Stimulated activated CD4-positive, alpha-beta T cell treated with anti-CD3 and anti-CD28 coated beads, Interleukin-1b, Interleukin-23, amount 100 ng/mL, for 4 hours (primary cell): ENCODE measurements around the gene CAV3.

Experiments used
- DNase-seq, 2 donors: peaks; one replicate each; pipeline ENCODE4 v3.0.0-alpha.2; 2020; ENCODE audit warnings: low read depth in 2 of 2

Gene CAV3

GRCh38 chr3:8734908-8735307 lies 1.3 kb downstream of the CAV3 start:
- no peak for DNase-seq

DNA sequence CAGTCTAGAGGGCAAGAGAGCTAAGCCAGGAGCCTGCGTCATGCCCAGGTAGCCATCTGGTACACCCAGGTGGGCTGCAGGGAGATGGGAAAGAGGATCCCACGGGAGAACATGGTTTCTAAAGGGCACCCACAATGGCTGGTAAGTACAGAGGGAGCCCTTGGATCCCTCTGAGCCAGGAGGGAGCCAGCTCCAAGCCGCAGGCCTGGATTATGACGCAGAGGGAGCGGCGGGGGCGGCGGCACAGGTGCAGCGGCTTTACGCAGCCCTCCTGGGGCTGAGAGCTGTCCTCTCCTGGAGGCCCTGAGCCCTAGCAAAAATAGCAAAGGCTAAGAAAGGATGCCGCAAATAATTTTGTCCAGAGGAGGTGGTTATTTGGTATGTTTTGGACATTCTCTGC lies 2.8 kb downstream of the CAV3 start:
- DNase-seq, result no peak

DNA sequence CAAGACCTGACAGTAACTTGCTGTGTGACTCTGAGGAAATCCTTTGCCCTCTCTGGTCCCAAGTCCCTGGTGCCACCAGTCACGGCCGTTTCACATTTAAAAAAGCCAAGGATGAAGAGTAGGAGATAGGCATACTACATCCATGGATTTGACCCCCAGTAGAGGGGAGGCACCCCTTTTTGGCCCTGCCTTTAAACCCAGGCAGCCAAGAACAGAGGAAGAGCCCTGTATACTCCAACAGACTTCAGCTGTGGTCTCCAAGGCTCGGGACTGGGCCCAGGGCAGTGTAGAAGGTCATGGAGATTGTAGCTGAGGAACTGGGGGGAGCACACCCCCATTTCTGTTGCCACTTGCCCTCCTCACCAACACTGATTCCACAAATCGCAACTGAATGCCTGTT lies 3.7 kb downstream of the CAV3 start:
- DNase-seq, result no peak

GRCh38 chr3:8737823-8738222 lies 4.2 kb downstream of the CAV3 start:
- no peak for DNase-seq

GRCh38 chr3:8738639-8739038 lies 5.0 kb downstream of the CAV3 start:
- no peak for DNase-seq

DNA sequence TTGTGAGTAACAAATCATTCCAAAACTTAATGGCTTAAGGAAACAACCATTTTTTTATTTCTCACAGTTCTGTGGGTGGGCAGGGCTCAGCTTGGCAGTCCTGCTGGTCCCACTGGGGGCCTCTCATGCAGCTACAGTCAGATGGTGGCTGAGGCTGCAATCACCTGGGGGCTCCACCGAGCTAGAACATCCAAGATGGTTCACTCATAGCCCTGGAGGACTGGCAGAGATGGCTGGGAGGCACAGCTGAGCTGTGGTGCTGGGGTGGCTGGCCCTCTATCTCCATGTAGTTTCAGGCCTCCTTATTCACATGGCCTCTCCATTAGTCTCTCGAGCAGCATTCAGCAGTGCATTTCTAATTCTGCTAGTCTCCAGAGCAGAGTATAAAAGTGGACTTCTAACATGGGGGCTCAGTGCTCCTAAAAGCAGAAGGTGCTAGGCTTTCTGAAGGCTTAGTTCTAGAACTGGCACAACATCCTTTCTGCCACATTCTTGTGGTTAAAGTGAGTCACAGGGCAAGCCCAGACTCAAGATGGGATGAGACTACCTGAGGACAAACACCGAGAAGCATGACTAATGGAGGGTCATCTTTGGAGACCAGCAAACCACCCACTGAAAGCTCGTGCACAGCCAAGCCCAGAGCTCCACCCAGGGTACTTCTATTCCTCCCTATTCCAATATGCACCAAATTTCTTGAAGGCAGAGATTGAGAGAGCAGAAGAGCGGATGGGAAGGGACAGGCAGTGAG lies 6.3 kb downstream of the CAV3 start:
- no peak for DNase-seq

DNA sequence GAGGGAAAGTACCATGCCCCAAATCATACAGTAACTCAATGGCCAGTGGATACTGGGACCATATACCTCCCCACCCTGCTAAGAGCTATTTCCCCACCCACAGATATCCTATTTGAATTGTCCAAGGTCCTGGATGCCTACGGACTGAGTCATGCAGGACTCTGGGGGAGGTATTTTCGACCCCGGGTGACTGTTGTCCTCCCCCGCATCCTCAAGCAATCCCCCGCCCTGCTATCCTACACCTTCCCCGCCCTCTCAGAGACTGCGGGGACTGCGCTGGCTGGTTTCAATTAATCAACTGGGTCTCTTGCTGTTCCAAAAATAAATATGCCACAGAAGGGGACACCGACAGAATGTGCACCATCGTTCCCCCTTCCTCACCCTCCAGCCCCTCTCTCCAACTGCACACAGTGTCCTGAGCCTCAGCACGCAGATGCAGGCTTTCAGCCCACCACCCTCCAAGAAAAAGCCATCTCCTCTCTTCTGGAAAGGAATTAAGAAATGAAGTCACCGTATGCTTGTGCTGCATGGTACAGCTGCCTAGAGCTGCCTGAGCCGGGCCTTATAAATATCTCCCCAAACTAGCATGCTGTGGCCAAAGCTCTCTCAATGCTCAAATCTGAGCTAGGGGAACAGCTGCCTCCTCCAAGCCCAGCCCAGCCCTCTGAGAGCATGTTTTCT lies 8.1 kb downstream of the CAV3 start:
- DNase-seq, result no peak

- DNase-seq, result no peak
Observed at GRCh38 chr3:8743021-8743601, 9.5 kb downstream of the CAV3 start.

DNA sequence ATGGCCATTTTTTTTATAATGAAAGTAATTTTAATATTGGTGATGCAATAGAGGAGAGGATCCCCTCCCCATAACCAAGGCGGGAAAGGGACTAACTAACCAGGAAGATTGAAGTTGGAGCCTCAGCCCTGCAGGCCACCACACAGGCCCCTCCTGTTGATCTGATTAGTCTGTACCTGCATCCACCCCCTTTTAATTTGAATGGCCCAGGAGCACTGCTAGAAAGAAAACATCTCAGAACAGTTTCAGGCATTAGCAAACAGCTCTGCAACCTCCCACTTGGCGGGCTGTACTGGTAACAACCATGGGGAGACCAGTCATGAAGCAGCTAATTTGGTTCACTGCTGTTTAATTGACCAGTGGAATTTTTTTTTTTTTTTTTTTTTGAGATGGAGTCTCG lies 10.3 kb downstream of the CAV3 start:
- no peak for DNase-seq

- DNase-seq, result no peak
Observed at GRCh38 chr3:8745619-8746370, 12.2 kb downstream of the CAV3 start.

GRCh38 chr3:8746780-8747345 lies 13.3 kb downstream of the CAV3 start:
- no peak for DNase-seq

GRCh38 chr3:8749316-8749715 lies 15.7 kb downstream of the CAV3 start:
- no peak for DNase-seq

- no peak for DNase-seq
Observed at GRCh38 chr3:8752832-8753231, 19.2 kb downstream of the CAV3 start.

DNA sequence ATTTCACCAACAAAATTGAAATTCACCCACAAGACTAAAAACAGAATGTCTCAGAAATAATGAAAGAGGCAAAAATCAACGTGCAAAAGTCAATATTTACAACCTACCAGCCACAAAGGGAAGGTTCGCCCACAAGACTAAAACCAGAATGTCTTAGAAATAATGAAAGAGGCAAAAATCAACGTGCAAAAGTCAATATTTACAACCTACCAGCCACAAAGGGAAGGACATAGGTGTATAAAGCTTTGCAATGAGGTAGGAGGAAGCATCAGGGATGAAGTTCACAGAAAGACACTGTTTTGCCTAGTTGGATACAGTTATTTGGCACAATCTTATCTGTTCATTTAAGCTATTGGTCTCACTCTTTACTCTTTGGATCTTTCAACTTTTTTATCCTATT lies 21.5 kb downstream of the CAV3 start:
- DNase-seq, result no peak

DNA sequence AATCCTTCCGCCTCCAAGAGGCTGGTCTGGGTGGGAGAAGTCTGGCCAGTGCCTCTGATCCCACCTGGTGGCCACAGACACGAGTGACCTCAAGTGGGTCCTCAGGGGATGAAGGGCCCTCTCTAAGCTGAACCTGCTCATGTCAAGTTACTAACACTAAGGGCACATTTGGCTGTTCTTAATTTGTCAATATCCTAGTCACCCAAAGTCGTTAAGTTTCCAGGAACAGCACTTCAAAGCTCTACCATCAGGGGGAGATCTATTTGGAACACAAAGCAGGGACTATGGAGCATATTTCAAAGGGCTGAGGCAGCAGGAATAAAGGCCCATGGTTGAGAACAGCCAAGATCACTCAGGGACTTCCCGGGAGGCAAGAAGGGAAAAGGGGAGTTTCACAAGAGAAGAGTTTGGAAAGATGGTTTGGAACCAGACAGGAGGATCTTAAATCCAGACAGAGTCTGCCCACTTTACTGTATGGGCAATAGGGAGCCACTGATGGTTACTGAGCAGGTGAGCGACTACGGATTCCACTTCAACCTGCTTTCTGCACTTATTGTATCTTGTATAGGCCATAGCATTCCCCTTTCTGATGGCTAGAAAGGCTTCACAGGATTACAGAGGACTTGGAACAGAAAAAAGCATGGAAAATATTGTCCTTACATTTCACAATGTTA lies 22.1 kb downstream of the CAV3 start:
- DNase-seq, result no peak

GRCh38 chr3:8756671-8757070 lies 23.1 kb downstream of the CAV3 start:
- DNase-seq, result no peak

DNA sequence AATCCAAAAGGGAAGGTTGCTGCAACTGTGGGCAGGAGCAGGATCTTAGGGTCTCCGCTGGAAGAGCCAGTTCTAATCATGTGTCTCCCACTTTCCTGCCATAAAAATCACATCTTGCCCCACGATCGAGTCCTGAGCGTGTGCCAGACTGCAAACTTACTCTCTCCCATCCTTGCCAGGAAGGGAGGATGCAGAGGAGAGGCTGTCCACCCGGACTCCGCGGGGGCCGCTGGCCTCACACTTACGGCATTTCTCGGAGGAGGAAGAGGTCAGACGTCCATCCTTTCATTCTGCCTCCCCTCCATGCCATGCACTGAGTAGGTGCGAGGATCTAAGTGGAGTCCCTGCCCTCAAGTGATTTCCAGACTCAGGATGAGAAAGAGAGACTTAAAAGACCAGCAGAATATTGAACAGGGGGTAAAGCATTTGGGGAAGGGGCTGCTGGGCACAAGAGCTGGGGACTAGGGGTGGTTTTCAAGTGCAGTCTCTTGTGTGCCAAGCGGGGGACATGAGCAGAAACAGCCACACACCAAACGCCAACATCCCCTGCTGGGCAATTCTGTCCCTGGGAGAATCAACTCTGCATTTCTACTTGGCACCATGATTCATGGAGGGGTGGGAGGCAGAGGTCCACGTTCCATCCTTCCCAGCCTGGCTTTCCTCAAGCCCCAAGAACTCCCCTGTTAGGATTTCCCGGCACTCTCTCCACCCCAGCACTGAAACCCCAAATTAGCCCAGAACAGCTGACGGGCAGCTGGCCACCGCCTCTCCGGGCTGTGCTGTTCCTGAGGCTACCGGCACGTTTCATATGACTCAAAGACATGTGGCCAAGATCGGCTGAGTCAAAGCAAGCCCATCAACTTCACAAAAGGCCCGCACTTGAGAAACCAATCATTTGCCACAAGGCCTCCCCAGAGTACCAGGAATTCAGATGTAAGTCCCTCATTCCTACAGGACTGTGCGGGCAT lies 24.2 kb downstream of the CAV3 start:
- DNase-seq, result no peak

- no peak for DNase-seq
Observed at GRCh38 chr3:8759038-8759707, 25.6 kb downstream of the CAV3 start.

- no peak for DNase-seq
Observed at GRCh38 chr3:8760091-8760490, 26.5 kb downstream of the CAV3 start.

DNA sequence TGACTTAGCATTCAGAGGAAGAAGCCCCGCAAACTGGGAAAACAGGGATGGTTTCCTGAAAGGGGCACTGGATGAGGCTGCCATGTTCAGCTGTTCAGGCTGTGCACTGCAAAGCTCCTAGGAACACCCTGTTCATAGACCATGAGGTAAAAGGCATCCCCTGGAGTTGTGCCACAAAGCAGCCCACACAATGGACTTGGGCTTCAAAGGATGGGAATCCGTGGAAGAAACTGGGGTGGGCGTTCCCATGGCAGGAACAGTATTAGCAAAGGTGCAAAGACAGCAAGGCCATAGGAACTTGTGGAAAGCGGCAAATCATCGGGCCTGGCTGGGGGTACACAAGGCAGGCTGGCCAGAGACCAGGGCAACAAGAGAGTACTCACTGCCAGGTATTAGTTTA lies 26.9 kb downstream of the CAV3 start:
- no peak for DNase-seq
